Uterus (tissue), 2 donors: ENCODE data around the gene TPCN1.

Experiments used
- POLR2A ChIP-seq, 2 donors: fragments of 450-650 bp; IDR thresholded peaks; one replicate each; pipeline ENCODE4 v1.6.1; 2016; ENCODE audit warnings: antibody characterized with exemption in 2 of 2, mild to moderate bottlenecking in 1 of 2, moderate library complexity in 1 of 2
- TF ChIP-seq, protein P1 (sequence below), 4 experiments: fragments of 200-600 bp in 2 of 4; fragments of 450-650 bp in 2 of 4; sonication (generic) in 2 of 4; IDR thresholded peaks; one replicate each; pipeline ENCODE4 v1.5.1; 2016 to 2019; ENCODE audit warnings: antibody characterized with exemption in 4 of 4, mild to moderate bottlenecking in 2 of 4, moderate library complexity in 1 of 4

DNA sequence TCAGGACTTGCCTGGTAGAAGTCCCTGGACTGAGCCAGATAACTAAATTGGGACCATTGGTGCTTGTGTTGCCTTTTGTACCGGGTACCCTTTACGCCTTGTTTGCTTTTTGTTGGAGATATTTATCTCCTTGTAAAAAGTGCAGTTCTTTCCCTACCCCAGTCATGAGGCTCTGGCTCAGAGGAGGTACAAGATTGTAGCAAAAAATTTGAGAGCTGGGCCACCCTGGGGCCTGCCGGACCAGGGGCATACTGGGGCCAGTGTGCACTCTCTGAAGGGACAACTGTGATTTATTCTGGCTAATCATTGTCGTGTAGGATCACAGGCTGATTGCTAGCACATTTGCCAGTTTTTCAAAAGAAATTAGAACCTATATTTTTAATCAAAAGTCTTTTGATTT lies 13.2 kb downstream of the TPCN1 start:
- TF ChIP-seq, protein P1, sequence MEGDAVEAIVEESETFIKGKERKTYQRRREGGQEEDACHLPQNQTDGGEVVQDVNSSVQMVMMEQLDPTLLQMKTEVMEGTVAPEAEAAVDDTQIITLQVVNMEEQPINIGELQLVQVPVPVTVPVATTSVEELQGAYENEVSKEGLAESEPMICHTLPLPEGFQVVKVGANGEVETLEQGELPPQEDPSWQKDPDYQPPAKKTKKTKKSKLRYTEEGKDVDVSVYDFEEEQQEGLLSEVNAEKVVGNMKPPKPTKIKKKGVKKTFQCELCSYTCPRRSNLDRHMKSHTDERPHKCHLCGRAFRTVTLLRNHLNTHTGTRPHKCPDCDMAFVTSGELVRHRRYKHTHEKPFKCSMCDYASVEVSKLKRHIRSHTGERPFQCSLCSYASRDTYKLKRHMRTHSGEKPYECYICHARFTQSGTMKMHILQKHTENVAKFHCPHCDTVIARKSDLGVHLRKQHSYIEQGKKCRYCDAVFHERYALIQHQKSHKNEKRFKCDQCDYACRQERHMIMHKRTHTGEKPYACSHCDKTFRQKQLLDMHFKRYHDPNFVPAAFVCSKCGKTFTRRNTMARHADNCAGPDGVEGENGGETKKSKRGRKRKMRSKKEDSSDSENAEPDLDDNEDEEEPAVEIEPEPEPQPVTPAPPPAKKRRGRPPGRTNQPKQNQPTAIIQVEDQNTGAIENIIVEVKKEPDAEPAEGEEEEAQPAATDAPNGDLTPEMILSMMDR (IDR thresholded peaks at IDR 0.05) = no peak
- TF ChIP-seq POLR2A (IDR thresholded peaks at IDR 0.05) = no peak
